Smooth muscle cell of trachea (primary cell): ENCODE data around the gene MORC3. TPM values are rescaled to one million over a fixed set of nuclear protein-coding genes. Genes with fewer than 3 reads are reported as not detected.

Experiments
- total RNA-seq: library from RNA; depleted of rRNA; stranded (reverse); fragments of >200 nt; gene quantifications from 2 replicates; pipeline ENCODE4 v1.2.1, GENCODE V29; 2014

Gene MORC3
- 30.7 and 31.9 TPM in 2 replicates for total RNA-seq

DNA sequence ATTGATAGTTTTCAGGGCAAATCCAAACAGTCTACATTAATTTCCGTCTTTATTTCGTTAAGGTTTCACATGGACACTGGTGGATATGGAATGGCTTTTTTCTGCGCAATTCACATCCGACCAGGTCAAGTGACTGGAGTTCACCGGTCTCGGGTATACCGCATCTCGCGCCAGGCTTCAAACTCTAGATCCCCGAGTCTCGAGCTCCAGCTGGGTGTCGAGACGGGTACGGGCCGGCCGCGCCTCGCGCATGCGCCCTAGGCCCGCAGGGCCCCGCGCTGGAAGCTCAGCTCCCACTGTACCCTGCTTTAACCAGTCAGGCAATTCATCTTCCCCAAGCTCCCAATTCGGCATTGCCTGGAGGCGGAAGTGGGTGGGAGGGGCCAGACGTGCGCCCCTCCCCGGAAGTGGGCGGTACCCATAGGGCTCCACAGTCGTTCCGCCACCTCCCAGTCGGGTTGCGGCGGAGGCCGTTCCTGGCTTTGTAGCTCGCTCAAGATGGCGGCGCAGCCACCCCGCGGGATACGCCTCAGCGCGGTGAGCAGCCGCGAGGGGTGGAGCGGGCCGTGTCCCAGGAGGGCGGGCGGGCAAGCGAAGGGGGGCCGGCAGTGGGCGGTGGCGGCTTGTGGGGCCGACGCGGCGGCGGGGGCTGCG, at the start of gene MORC3:
Gene MORC3, plus strand, starts transcription at position 431 of the 654 bp plus-strand sequence. Its CDS starts 68 bp downstream, at position 499.

GRCh38 chr21:36385233-36386030, 65.4 kb downstream of the MORC3 start, which contains the start of gene CHAF1B:
TSS of gene CHAF1B (plus strand) at chr21:36385392. CDS start at chr21:36386137, 745 bp downstream.

Other genes with a start within 250 kb of the MORC3 start
- gene CBR3, start 185.1 kb upstream of the MORC3 start, total RNA-seq, result 26.3 and 26.5 TPM in 2 replicates
- gene DOP1B, start 163.4 kb upstream of the MORC3 start, total RNA-seq, result 11.7 and 15.0 TPM in 2 replicates
- 1.3 and 4.1 TPM in 2 replicates for gene CHAF1B, start 65.2 kb downstream of the MORC3 start, total RNA-seq
- not detected in 2 replicates for gene CLDN14, start 159.9 kb downstream of the MORC3 start, total RNA-seq